OCI-LY3 (cell line): Measurements from ENCODE around the gene PCARE.

Source experiments
- EZH2phosphoT487 ChIP-seq: fragments of 200-600 bp; shearing (Covaris generic); IDR thresholded peaks from 2 replicates; pipeline ENCODE4 v1.6.1; 2018; ENCODE audit warnings: antibody characterized with exemption, mixed run types, low read depth
- TF ChIP-seq, protein P1 (sequence below): fragments of 200-600, 300-600 bp; sonication (generic); IDR thresholded peaks from 2 replicates; pipeline ENCODE4 v1.5.1; 2014; ENCODE audit warnings: antibody characterized with exemption, low read length, low read depth

DNA sequence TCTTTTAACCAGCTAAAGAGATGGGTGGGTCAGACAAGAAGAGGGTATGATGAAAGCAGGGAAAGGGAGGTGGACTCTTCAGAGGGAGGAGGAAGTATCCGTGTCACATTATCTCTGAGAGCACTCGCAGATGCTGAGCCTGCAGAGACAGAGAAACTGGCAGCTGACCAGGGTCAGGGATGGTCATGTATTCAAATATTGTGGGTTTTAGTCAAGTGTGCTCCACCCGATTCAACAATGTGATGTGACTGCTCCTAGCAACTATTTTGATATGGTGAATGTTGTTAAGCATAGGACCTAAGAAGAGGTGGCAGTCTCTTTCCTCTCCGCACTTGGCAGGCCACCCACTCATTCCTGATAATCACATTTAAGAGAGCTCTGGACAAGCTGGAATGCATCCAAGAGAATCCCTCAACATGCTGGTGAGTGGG lies 39.6 kb upstream of the PCARE start:
- TF ChIP-seq, protein P1, sequence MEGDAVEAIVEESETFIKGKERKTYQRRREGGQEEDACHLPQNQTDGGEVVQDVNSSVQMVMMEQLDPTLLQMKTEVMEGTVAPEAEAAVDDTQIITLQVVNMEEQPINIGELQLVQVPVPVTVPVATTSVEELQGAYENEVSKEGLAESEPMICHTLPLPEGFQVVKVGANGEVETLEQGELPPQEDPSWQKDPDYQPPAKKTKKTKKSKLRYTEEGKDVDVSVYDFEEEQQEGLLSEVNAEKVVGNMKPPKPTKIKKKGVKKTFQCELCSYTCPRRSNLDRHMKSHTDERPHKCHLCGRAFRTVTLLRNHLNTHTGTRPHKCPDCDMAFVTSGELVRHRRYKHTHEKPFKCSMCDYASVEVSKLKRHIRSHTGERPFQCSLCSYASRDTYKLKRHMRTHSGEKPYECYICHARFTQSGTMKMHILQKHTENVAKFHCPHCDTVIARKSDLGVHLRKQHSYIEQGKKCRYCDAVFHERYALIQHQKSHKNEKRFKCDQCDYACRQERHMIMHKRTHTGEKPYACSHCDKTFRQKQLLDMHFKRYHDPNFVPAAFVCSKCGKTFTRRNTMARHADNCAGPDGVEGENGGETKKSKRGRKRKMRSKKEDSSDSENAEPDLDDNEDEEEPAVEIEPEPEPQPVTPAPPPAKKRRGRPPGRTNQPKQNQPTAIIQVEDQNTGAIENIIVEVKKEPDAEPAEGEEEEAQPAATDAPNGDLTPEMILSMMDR: no peak
- no peak for TF ChIP-seq EZH2phosphoT487
